NCI-H187 treated with DMSO at 0.1 percent for 48 hours (cell line): Measurements from ENCODE around the gene LRRC2.
"Not testable (repeated sequence)": the region's sequence is repeated elsewhere in the genome, so short reads cannot be mapped to it uniquely, and the experiment has no call there.

Source experiments
- DNase-seq: peaks from one replicate; lab custom pipeline; 2025; lab: John Stamatoyannopoulos, UW

LRRC2 gene

GRCh38 chr3:46566040-46566641 lies at the start of gene LRRC2:
TSS of gene LRRC2 (minus strand) at chr3:46566302. CDS start at chr3:46551591, 14,711 bp downstream.
- DNase-seq, result no peak

- no peak for DNase-seq
These were observed 49.1 kb upstream of the LRRC2 start for GRCh38 chr3:46615050-46615775.

GRCh38 chr3:46614431-46614830 lies 48.3 kb upstream of the LRRC2 start:
- no peak for DNase-seq

GRCh38 chr3:46613313-46614005 lies 47.4 kb upstream of the LRRC2 start:
- DNase-seq, result no peak

- no peak for DNase-seq
These were observed 46.2 kb upstream of the LRRC2 start, which contains the start of gene FAM240A for GRCh38 chr3:46612324-46612723. TSS of gene FAM240A (plus strand) at chr3:46612525. CDS start at chr3:46612684, 159 bp downstream.

- DNase-seq, result no peak
These were observed 44.0 kb upstream of the LRRC2 start for GRCh38 chr3:46609944-46610722.

- DNase-seq, result no peak
These were observed 43.2 kb upstream of the LRRC2 start for GRCh38 chr3:46609212-46609721.

- no peak for DNase-seq
These were observed 41.5 kb upstream of the LRRC2 start for GRCh38 chr3:46607603-46608028.

- DNase-seq, result no peak
These were observed 38.0 kb upstream of the LRRC2 start for GRCh38 chr3:46604127-46604526.

- no peak for DNase-seq
These were observed 37.4 kb upstream of the LRRC2 start for GRCh38 chr3:46603446-46604046.

- DNase-seq, result no peak
These were observed 33.5 kb upstream of the LRRC2 start for GRCh38 chr3:46599590-46599989.

- DNase-seq, result no peak
These were observed 29.8 kb upstream of the LRRC2 start for GRCh38 chr3:46595819-46596314.

GRCh38 chr3:46594723-46595122 lies 28.6 kb upstream of the LRRC2 start:
- DNase-seq, result no peak

GRCh38 chr3:46593979-46594378 lies 27.9 kb upstream of the LRRC2 start:
- DNase-seq, result no peak

- DNase-seq, result no peak
These were observed 27.3 kb upstream of the LRRC2 start for GRCh38 chr3:46593274-46593862.

- DNase-seq, result not testable (repeated sequence)
These were observed 21.2 kb upstream of the LRRC2 start for GRCh38 chr3:46587268-46587667.

- no peak for DNase-seq
These were observed 20.7 kb upstream of the LRRC2 start for GRCh38 chr3:46586738-46587246.

GRCh38 chr3:46585799-46586693 lies 19.9 kb upstream of the LRRC2 start:
- DNase-seq, result no peak

GRCh38 chr3:46584598-46585467 lies 18.7 kb upstream of the LRRC2 start:
- no peak for DNase-seq
